ENCODE data around the gene G2E3.

Gene G2E3

DNA sequence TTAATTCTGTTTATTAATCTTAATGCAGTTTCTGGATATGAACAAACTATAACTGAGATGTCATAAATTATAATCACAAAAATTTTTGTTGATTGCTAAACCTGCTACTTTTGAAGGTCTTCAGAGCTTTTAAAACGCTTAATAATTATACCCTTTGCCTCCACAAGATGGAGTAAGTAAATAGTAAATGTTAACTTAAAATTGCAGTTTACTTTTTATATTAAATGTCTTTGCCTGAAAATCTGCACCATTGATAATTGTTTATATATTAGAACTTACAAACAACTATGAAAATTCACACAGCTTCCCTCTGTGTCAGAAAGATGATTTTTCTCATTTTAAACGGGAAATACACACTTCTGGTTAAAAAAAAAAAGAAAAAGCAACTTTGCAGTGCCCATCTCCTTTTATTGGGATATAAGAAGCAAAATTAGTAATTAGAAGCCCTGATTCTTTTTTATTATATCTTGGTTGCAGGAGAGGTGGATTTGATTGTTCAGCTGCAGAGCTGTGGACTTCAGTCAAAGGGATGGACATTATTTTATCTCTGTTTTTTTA is 98.7 kb downstream of the G2E3 start:
- no peak for DNase-seq

DNA sequence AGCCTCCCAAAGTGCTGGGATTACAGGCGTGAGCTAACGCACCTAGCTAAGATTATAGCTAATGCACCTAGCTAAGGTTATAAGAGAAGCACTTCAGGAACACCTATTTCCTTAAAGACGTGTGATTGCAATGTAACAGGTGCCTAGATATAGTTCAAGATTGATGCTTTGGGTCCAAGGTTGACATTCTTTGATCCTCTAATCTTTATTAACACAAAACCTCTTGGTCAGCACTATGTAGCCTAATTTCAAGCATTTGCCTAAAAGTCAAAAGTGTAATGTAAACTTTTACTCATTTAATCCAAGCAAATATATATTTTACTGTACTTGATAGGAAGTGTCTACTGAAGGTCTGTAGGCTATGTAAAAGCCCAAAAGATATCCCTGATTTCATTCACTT is 99.7 kb downstream of the G2E3 start:
- DNase-seq = no peak

DNA sequence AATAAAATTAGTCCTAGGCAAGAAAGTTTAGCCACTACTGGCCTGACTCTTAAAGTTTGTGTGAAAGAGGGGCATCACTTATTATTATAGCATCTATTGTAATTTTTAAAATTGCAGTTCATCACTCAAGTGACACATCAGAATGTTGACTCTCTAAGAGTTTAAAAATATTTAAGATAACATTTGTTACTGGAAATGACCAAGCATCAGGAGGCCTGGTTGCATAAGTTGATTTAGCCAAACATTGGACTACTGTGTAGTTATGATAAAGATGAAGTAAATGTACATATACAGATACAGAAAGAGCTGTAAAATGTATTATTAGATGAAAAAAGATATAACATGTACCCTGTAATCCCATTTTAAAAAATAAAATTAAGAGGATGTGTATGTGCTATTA is 110.6 kb downstream of the G2E3 start:
- no peak for DNase-seq

Data from bone marrow (tissue), 2 donors.